GM12878 (cell line): ENCODE results near the gene BCR. TPM values are rescaled to one million over a fixed set of nuclear protein-coding genes. Genes with fewer than 3 reads are reported as not detected.

Source experiments
- ATAC-seq: fragments of 200-7000 bp; cut with Tn5 transposase; 3 replicates; pipeline ENCODE4 v1.9.1; 2020; ENCODE audit warnings: mild to moderate bottlenecking, moderate library complexity
- BruUV-seq: library from RNA; stranded (reverse); fragments of 400-500 nt; replicated peaks from 2 replicates; lab custom pipeline; 2021; lab: Mats Ljungman, UMichigan
- CTCF ChIA-PET: fragments of 300-600 bp; sonication (Branson Sonifier 250); formaldehyde crosslinking; extraction: SDS; loops from one replicate; lab custom pipeline; 2021; ENCODE audit warnings: inconsistent platforms; lab: Yijun Ruan, JAX
- POLR2A ChIA-PET: fragments of 350-600 bp; formaldehyde crosslinking; extraction: SDS; loops from one replicate; lab custom pipeline; 2021; ENCODE audit warnings: inconsistent platforms; lab: Charles Lee
- RAD21 ChIA-PET: fragments of 300-600 bp; sonication (Branson Sonifier 250); formaldehyde crosslinking; loops from one replicate; lab custom pipeline; 2023; ENCODE audit warnings: antibody characterized with exemption; ENCODE audit not compliant: unreplicated experiment; lab: Charles Lee
- SMC1A ChIA-PET: fragments of 300-600 bp; sonication (Branson Sonifier 250); formaldehyde crosslinking; loops from one replicate; lab custom pipeline; 2023; ENCODE audit not compliant: unreplicated experiment, uncharacterized antibody; lab: Charles Lee
- DNase-seq: peaks from one replicate; pipeline ENCODE4 v3.0.0-alpha.2; 2011; ENCODE audit warnings: low read depth, low spot score
- FAIRE-seq: peaks from 3 replicates; lab custom pipeline; 2011; peaks lifted over from hg19 to GRCh38; lab: Jason Lieb, UNC
- H2AFZ ChIP-seq: 2 replicates; pipeline ENCODE4 v1.6.0; 2011; ENCODE audit warnings: low read depth, low read length, control low read depth; ENCODE audit not compliant: control insufficient read depth
- H3K27ac ChIP-seq: 2 replicates; pipeline ENCODE4 v1.5.1; 2011; ENCODE audit warnings: control low read depth; ENCODE audit not compliant: control insufficient read depth, insufficient read depth
- H3K27me3 ChIP-seq, 2 experiments: replicated peaks in 1 of 2; 2 replicates each; pipeline versions ENCODE4 v1.6.0 to v1.6.1; 2011; ENCODE audit warnings: low read length in 1 of 2; ENCODE audit not compliant: control insufficient read depth in 2 of 2, insufficient read depth in 2 of 2
- H3K36me3 ChIP-seq, 2 experiments: 2 replicates each; pipeline ENCODE4 v1.5.1; 2011; ENCODE audit warnings: low read length in 1 of 2; ENCODE audit not compliant: control insufficient read depth in 2 of 2, insufficient read depth in 2 of 2
- H3K4me1 ChIP-seq: 2 replicates; pipeline ENCODE4 v1.6.1; 2011; ENCODE audit warnings: mild to moderate bottlenecking, low read length, moderate library complexity, mixed read lengths; ENCODE audit not compliant: control insufficient read depth, insufficient read depth
- H3K4me2 ChIP-seq: 2 replicates; pipeline ENCODE4 v1.6.0; 2011; ENCODE audit warnings: control low read depth; ENCODE audit not compliant: control insufficient read depth, insufficient read depth
- H3K4me3 ChIP-seq: fragments of 200-600 bp; sonication (generic); 2 replicates; pipeline ENCODE4 v1.5.1; 2016
- H3K79me2 ChIP-seq: 2 replicates; pipeline ENCODE4 v1.6.0; 2011; ENCODE audit warnings: low read length; ENCODE audit not compliant: control insufficient read depth, insufficient read depth
- H3K9ac ChIP-seq: 2 replicates; pipeline ENCODE4 v1.8.0; 2011; ENCODE audit warnings: low read length, control low read depth, mixed read lengths; ENCODE audit not compliant: control insufficient read depth, insufficient read depth
- H3K9me3 ChIP-seq: replicated peaks from 3 replicates; pipeline ENCODE4 v1.5.1; 2011; ENCODE audit warnings: mild to moderate bottlenecking, low read length; ENCODE audit not compliant: control insufficient read depth, insufficient read depth
- H4K20me1 ChIP-seq: 2 replicates; pipeline ENCODE4 v1.6.0; 2011; ENCODE audit not compliant: control insufficient read depth, insufficient read depth
- DPF2 ChIP-seq: fragments of 450-650 bp; IDR thresholded peaks from 2 replicates; pipeline ENCODE4 v1.6.1; 2017; ENCODE audit warnings: mild to moderate bottlenecking
- IKZF2 ChIP-seq, 2 experiments: fragments of 450-650 bp; IDR thresholded peaks; 2 replicates each; pipeline ENCODE4 v1.6.1; 2017; ENCODE audit warnings: mild to moderate bottlenecking in 2 of 2, moderate library complexity in 2 of 2
- MXI1 ChIP-seq: fragments of 150-350 bp; IDR thresholded peaks from 2 replicates; pipeline ENCODE4 v1.6.1; 2011; ENCODE audit warnings: low read depth, mild to moderate bottlenecking, inconsistent platforms, low read length, improper control_type of control experiment
- NFIC ChIP-seq: IDR thresholded peaks from 2 replicates; pipeline ENCODE4 v1.6.1; 2012; ENCODE audit warnings: low read depth, mild to moderate bottlenecking, inconsistent platforms, low read length, moderate library complexity
- SP1 ChIP-seq: IDR thresholded peaks from one replicate; pipeline ENCODE4 v1.6.1; 2011; ENCODE audit warnings: low read depth, low read length
- TCF12 ChIP-seq: IDR thresholded peaks from 2 replicates; pipeline ENCODE4 v1.6.1; 2011; ENCODE audit warnings: low read depth, mild to moderate bottlenecking, low read length
- ZNF622 ChIP-seq: fragments of 450-650 bp; IDR thresholded peaks from 2 replicates; pipeline ENCODE4 v1.6.1; 2017; ENCODE audit warnings: mild to moderate bottlenecking, inconsistent platforms
- ZZZ3 ChIP-seq: IDR thresholded peaks from 2 replicates; pipeline ENCODE4 v1.6.1; 2011; ENCODE audit warnings: low read depth; ENCODE audit not compliant: control insufficient read depth, insufficient read length
- WGBS: methylation state at CpG from one replicate; pipeline ENCODE4 v1.1.6; 2016; ENCODE audit warnings: low lambda C conversion rate; ENCODE audit not compliant: insufficient replicate concordance, insufficient coverage; ENCODE audit errors: missing lambda C conversion rate; 5-methylcytosine and 5-hydroxymethylcytosine counted together
- in situ Hi-C: fragments of 300-500 bp; cut with MboI; formaldehyde crosslinking; loops from 9 replicates; pipeline ENCODE4 v1.14.3; 2018; ENCODE audit warnings: mixed read lengths
- intact Hi-C: fragments of 100-400 bp; cut with micrococcal nuclease; formaldehyde crosslinking; loops from one replicate; pipeline ENCODE4 v1.14.2; 2022; ENCODE audit not compliant: unreplicated experiment
- polyA plus RNA-seq, 11 experiments: library from polyadenylated mRNA; depleted of rRNA in 4 of 11; unstranded in 6 of 11; stranded (reverse) in 5 of 11; fragments of >200 nt; fragmentation: Nextera tagmentation in 4 of 11; fragmentation: Illumina TruSeq in 1 of 11; extraction: Ambion mirVana in 4 of 11; extraction: Trizol in 1 of 11; gene quantifications; 1 replicate in 1 of 11; 2 replicates in 10 of 11; pipeline versions ENCODE4 v1.2.1 to v1.2.3, GENCODE V29; 2011 to 2016; ENCODE audit warnings: inconsistent platforms in 2 of 11, missing spikeins in 2 of 11, low read depth in 1 of 11
- total RNA-seq, 4 experiments: library from RNA; depleted of rRNA in 3 of 4; stranded (reverse); fragments of >200 nt in 3 of 4; fragmentation: Illumina TruSeq in 1 of 4; extraction: Trizol in 1 of 4; gene quantifications; 2 replicates each; pipeline versions ENCODE4 v1.2.1 to v1.2.3, GENCODE V29; 2013 to 2021
- TF ChIP-seq, protein P1 (sequence below): fragments of 150-350 bp; IDR thresholded peaks from 2 replicates; pipeline ENCODE4 v1.6.1; 2014; ENCODE audit warnings: mild to moderate bottlenecking, low read depth, low read length
- TF ChIP-seq, protein P2 (sequence below): fragments of 450-650 bp; IDR thresholded peaks from 2 replicates; pipeline ENCODE4 v1.6.1; 2017; ENCODE audit warnings: low read depth, mild to moderate bottlenecking, moderate library complexity
- TF ChIP-seq, protein P3 (sequence below): IDR thresholded peaks from 2 replicates; pipeline ENCODE4 v1.6.1; 2012; ENCODE audit warnings: low read depth, low read length, improper control_type of control experiment
- TF ChIP-seq, protein P4 (sequence below): fragments of 450-650 bp; IDR thresholded peaks from 2 replicates; pipeline ENCODE4 v1.6.1; 2017; ENCODE audit warnings: mild to moderate bottlenecking, moderate library complexity
- TF ChIP-seq, protein P5 (sequence below): fragments of 450-650 bp; IDR thresholded peaks from 2 replicates; pipeline ENCODE4 v1.6.1; 2018; ENCODE audit warnings: borderline replicate concordance, mild to moderate bottlenecking; ENCODE audit not compliant: partially characterized antibody

Gene BCR
- total and polyA plus RNA-seq, 10 of the 15 experiments (the other 5 are each of a cell fraction or from before 2014, with no cell fraction given): 1.7 to 64.7 (median 18.4) TPM

DNA sequence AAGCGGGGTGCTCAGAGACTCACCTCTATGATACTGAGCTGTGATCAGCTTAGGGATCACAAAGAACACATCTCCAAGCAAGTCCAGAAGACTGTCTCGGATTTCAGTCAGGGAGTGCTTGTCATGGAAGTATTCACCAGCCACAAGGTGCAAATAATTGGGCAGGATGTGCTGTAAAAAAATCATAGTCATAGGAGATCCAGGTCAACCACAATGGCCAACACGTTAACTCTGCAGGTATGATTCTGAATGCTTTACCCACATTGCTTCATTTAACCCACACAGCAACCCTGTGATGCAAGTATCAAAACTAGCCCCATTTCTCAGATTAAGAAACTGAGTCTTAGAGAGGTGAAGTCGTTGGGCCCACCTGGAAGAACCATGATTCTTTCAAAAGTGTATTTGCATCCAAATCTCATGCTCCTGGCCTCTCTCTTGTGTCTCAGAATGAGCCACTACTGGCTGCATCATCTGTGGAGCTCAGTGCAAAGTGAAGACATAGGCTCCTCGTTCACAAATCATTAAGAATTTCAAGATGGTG lies 179.3 kb downstream of the BCR start:
- Histone ChIP-seq H3K4me1 (no peaks in the 10 kb centered on the region), H3K4me3 (no peak overlapping the region), H3K9me3 (no peaks in the 10 kb centered on the region), H3K79me2 (no peaks in the 10 kb centered on the region), H3K27me3 (peaks cover 0 to 2% of the 10 kb centered on the region in 2 experiments), H3K36me3 (no peaks in the 10 kb centered on the region), H4K20me1 (no peaks in the 10 kb centered on the region), H2AFZ (no peak overlapping the region), H3K9ac (no peak overlapping the region), H3K4me2 (no peak overlapping the region), H3K27ac (no peak overlapping the region)
- RAD21 ChIA-PET: no interaction called here
- in situ Hi-C loops (no loop called here), intact Hi-C loops (no loop called here)
- CTCF ChIA-PET: interaction anchor here (1.0 kb wide), 1 partner anchor 26 kb away, joined by 4 read pairs; no protein-coding TSS in a partner anchor
- ATAC-seq: no peak
- no peak for FAIRE-seq
- SMC1A ChIA-PET: interaction anchor here (0.6 kb wide), 1 partner anchor 156 kb away, joined by 3 read pairs; no protein-coding TSS in a partner anchor
- DNase-seq: no peak
- 13% methylated on average over 5 of the region's 5 CpGs for WGBS
- POLR2A ChIA-PET: no interaction called here
- BruUV-seq: no TSS peak
- no peak for TF ChIP-seq TCF12
- TF ChIP-seq IKZF2 (IDR thresholded peaks at IDR 0.05): no peak
- TF ChIP-seq, protein P1, sequence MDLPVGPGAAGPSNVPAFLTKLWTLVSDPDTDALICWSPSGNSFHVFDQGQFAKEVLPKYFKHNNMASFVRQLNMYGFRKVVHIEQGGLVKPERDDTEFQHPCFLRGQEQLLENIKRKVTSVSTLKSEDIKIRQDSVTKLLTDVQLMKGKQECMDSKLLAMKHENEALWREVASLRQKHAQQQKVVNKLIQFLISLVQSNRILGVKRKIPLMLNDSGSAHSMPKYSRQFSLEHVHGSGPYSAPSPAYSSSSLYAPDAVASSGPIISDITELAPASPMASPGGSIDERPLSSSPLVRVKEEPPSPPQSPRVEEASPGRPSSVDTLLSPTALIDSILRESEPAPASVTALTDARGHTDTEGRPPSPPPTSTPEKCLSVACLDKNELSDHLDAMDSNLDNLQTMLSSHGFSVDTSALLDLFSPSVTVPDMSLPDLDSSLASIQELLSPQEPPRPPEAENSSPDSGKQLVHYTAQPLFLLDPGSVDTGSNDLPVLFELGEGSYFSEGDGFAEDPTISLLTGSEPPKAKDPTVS: no peak
- no peak for TF ChIP-seq SP1
- no peak for TF ChIP-seq MXI1
- TF ChIP-seq DPF2: no peak
- TF ChIP-seq ZNF622: no peak
- no peak for TF ChIP-seq NFIC
- no peak for TF ChIP-seq ZZZ3
- TF ChIP-seq, protein P2, sequence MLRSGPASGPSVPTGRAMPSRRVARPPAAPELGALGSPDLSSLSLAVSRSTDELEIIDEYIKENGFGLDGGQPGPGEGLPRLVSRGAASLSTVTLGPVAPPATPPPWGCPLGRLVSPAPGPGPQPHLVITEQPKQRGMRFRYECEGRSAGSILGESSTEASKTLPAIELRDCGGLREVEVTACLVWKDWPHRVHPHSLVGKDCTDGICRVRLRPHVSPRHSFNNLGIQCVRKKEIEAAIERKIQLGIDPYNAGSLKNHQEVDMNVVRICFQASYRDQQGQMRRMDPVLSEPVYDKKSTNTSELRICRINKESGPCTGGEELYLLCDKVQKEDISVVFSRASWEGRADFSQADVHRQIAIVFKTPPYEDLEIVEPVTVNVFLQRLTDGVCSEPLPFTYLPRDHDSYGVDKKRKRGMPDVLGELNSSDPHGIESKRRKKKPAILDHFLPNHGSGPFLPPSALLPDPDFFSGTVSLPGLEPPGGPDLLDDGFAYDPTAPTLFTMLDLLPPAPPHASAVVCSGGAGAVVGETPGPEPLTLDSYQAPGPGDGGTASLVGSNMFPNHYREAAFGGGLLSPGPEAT: no peak
- TF ChIP-seq, protein P3, sequence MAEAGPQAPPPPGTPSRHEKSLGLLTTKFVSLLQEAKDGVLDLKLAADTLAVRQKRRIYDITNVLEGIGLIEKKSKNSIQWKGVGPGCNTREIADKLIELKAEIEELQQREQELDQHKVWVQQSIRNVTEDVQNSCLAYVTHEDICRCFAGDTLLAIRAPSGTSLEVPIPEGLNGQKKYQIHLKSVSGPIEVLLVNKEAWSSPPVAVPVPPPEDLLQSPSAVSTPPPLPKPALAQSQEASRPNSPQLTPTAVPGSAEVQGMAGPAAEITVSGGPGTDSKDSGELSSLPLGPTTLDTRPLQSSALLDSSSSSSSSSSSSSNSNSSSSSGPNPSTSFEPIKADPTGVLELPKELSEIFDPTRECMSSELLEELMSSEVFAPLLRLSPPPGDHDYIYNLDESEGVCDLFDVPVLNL: no peak
- TF ChIP-seq, protein P4, sequence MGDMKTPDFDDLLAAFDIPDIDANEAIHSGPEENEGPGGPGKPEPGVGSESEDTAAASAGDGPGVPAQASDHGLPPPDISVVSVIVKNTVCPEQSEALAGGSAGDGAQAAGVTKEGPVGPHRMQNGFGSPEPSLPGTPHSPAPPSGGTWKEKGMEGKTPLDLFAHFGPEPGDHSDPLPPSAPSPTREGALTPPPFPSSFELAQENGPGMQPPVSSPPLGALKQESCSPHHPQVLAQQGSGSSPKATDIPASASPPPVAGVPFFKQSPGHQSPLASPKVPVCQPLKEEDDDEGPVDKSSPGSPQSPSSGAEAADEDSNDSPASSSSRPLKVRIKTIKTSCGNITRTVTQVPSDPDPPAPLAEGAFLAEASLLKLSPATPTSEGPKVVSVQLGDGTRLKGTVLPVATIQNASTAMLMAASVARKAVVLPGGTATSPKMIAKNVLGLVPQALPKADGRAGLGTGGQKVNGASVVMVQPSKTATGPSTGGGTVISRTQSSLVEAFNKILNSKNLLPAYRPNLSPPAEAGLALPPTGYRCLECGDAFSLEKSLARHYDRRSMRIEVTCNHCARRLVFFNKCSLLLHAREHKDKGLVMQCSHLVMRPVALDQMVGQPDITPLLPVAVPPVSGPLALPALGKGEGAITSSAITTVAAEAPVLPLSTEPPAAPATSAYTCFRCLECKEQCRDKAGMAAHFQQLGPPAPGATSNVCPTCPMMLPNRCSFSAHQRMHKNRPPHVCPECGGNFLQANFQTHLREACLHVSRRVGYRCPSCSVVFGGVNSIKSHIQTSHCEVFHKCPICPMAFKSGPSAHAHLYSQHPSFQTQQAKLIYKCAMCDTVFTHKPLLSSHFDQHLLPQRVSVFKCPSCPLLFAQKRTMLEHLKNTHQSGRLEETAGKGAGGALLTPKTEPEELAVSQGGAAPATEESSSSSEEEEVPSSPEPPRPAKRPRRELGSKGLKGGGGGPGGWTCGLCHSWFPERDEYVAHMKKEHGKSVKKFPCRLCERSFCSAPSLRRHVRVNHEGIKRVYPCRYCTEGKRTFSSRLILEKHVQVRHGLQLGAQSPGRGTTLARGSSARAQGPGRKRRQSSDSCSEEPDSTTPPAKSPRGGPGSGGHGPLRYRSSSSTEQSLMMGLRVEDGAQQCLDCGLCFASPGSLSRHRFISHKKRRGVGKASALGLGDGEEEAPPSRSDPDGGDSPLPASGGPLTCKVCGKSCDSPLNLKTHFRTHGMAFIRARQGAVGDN: no peak
- TF ChIP-seq, protein P5, sequence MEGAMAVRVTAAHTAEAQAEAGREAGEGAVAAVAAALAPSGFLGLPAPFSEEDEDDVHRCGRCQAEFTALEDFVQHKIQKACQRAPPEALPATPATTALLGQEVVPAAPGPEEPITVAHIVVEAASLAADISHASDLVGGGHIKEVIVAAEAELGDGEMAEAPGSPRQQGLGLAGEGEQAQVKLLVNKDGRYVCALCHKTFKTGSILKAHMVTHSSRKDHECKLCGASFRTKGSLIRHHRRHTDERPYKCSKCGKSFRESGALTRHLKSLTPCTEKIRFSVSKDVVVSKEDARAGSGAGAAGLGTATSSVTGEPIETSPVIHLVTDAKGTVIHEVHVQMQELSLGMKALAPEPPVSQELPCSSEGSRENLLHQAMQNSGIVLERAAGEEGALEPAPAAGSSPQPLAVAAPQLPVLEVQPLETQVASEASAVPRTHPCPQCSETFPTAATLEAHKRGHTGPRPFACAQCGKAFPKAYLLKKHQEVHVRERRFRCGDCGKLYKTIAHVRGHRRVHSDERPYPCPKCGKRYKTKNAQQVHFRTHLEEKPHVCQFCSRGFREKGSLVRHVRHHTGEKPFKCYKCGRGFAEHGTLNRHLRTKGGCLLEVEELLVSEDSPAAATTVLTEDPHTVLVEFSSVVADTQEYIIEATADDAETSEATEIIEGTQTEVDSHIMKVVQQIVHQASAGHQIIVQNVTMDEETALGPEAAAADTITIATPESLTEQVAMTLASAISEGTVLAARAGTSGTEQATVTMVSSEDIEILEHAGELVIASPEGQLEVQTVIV: no peak
